H1 (cell line): ENCODE results near the gene CCDC112. TPM values are rescaled to one million over a fixed set of nuclear protein-coding genes. Genes with fewer than 3 reads are reported as not detected.

Experiments
- TBP ChIP-seq: IDR thresholded peaks from 2 replicates; pipeline ENCODE4 v1.6.1; 2011; ENCODE audit warnings: low read depth, low read length, improper control_type of control experiment
- polyA plus RNA-seq, 7 experiments: library from polyadenylated mRNA; depleted of rRNA in 3 of 7; stranded (reverse) in 5 of 7; unstranded in 2 of 7; fragments of >200 nt in 5 of 7; fragments of 200-250 nt in 2 of 7; gene quantifications; 1 replicate in 5 of 7; 2 replicates in 1 of 7; 4 replicates in 1 of 7; pipeline versions ENCODE4 v1.2.1 to v1.2.3, GENCODE V29; 2011 to 2013; ENCODE audit warnings: missing spikeins in 2 of 7, mixed read lengths in 2 of 7
- total RNA-seq: library from RNA; stranded (reverse); fragmentation: NEBNext Ultra II Directional; extraction: Animal tissue kit (Norgen Biotek cat#: 25700); gene quantifications from 2 replicates; pipeline ENCODE4 v1.2.1, GENCODE V29; 2021

The CCDC112 gene
- total and polyA plus RNA-seq, 2 of the 8 experiments (the other 6 are each of a cell fraction or from before 2014, with no cell fraction given), result 3.3 to 15.6 TPM

DNA sequence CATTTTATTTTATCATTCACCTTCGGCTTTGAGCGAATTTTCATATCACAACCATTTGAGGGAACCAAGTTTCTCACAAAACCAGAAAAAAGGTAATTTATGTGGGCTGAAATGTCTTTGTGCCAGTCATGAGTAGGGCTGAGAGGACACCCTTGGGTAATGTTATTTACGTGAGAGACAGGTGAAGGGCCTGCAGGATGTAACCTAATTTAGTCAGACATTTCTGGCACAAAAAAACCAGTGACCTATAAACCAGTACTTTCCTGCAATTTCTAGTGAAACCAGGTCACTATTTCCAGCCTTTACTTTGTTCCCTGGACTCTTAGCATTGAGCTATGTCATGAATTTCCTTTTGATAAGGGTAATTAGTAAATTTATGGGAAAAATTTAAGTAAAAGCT is 17.2 kb upstream of the CCDC112 start (continued):
- no peak for TF ChIP-seq TBP
